Measurements from ENCODE around the gene HDX.

Gene HDX

GRCh38 chrX:84477114-84477513 lies 25.1 kb downstream of the HDX start:
- H3K36me3 ChIP-seq = no peaks in the 10 kb centered on the region
- no peak for DNase-seq
- H3K27ac ChIP-seq = no peak overlapping the region
- H3K4me3 ChIP-seq (ENCODE audit: low read depth, low read length) = no peak overlapping the region
- TF ChIP-seq CTCF (IDR thresholded peaks at IDR 0.05; ENCODE audit: low read depth, low read length) = no peak
- no peaks in the 10 kb centered on the region for H3K27me3 ChIP-seq (ENCODE audit: insufficient read depth, low read depth, severe bottlenecking)
- no peaks in the 10 kb centered on the region for H3K9me3 ChIP-seq (ENCODE audit: severe bottlenecking)

GRCh38 chrX:84475596-84475995 lies 26.7 kb downstream of the HDX start:
- H3K27ac ChIP-seq = no peak overlapping the region
- no peaks in the 10 kb centered on the region for H3K27me3 ChIP-seq (ENCODE audit: insufficient read depth, low read depth, severe bottlenecking)
- no peaks in the 10 kb centered on the region for H3K9me3 ChIP-seq (ENCODE audit: severe bottlenecking)
- no peak overlapping the region for H3K4me3 ChIP-seq (ENCODE audit: low read depth, low read length)
- no peaks in the 10 kb centered on the region for H3K36me3 ChIP-seq
- no peak for DNase-seq
- no peak for TF ChIP-seq CTCF (IDR thresholded peaks at IDR 0.05; ENCODE audit: low read depth, low read length)

GRCh38 chrX:84475101-84475500 lies 27.2 kb downstream of the HDX start:
- Histone ChIP-seq H3K27me3 (ENCODE audit: insufficient read depth, low read depth, severe bottlenecking) (no peaks in the 10 kb centered on the region), H3K4me3 (ENCODE audit: low read depth, low read length) (no peak overlapping the region), H3K36me3 (no peaks in the 10 kb centered on the region), H3K9me3 (ENCODE audit: severe bottlenecking) (no peaks in the 10 kb centered on the region), H3K27ac (no peak overlapping the region)
- no peak for TF ChIP-seq CTCF (IDR thresholded peaks at IDR 0.05; ENCODE audit: low read depth, low read length)
- DNase-seq = no peak

- H3K36me3 ChIP-seq = no peaks in the 10 kb centered on the region
- H3K27ac ChIP-seq = no peak overlapping the region
- TF ChIP-seq CTCF (IDR thresholded peaks at IDR 0.05; ENCODE audit: low read depth, low read length) = no peak
- no peak for DNase-seq
- no peak overlapping the region for H3K4me3 ChIP-seq (ENCODE audit: low read depth, low read length)
- no peaks in the 10 kb centered on the region for H3K9me3 ChIP-seq (ENCODE audit: severe bottlenecking)
- no peaks in the 10 kb centered on the region for H3K27me3 ChIP-seq (ENCODE audit: insufficient read depth, low read depth, severe bottlenecking)
Measured at GRCh38 chrX:84469226-84469625, 33.0 kb downstream of the HDX start.

GRCh38 chrX:84467898-84468297 lies 34.4 kb downstream of the HDX start:
- DNase-seq = no peak
- TF ChIP-seq CTCF (IDR thresholded peaks at IDR 0.05; ENCODE audit: low read depth, low read length) = no peak
- H3K27ac ChIP-seq = no peak overlapping the region
- no peaks in the 10 kb centered on the region for H3K27me3 ChIP-seq (ENCODE audit: insufficient read depth, low read depth, severe bottlenecking)
- no peaks in the 10 kb centered on the region for H3K9me3 ChIP-seq (ENCODE audit: severe bottlenecking)
- no peak overlapping the region for H3K4me3 ChIP-seq (ENCODE audit: low read depth, low read length)
- H3K36me3 ChIP-seq = no peaks in the 10 kb centered on the region

Measured in WERI-Rb-1 (cell line).